ENCODE results near the gene YRDC.

DNA sequence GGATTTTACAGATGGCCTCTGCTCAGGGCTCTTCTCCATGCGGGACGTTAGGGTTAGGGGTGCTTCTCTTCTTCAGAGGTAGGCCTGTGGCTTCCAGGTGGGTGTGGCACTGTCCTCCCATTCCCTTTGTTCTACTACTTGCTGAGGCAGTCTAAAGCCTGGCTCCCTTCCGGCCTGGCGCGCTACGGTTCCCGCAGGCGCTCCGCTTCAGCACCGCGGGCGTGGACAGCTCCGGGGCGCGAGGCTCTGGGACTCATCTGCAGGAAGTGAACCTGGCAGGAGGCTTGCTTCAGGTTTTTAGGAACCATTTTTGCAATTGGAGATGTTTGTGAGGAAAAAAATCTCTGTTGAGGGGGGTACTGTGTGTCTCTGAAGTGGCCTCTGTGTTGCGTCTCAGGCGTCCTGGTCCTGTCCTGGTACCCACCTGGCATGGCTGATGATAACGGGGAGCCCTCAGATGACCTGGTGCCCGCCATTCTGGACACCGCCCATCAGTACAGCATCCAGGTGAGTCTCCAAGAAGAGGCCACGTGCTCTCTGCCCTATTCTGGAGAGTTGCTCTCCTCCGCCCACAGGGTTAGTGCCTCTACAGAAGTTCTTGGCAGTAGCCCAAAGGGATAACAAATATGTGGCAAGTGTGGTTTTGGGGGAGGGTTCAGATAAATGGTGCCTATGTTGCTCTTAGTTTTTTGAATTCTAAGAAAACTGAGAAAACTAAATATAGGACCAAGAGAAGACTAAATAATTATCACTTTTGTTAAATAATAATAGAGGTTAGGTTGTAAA, 12.5 kb downstream of the YRDC start:
- TF ChIP-seq ERF (CRISPR knock-in tag; IDR thresholded peaks at IDR 0.05) (no peak), TAF1 (CRISPR knock-in tag; IDR thresholded peaks at IDR 0.05) (no peak)

Data from HepG2 (cell line).